SJCRH30 (cell line): ENCODE measurements around the gene MAD1L1. TPM values are rescaled to one million over a fixed set of nuclear protein-coding genes. Genes with fewer than 3 reads are reported as not detected.

Experiments
- DNase-seq, 2 experiments: peaks; one replicate each; pipeline ENCODE4 v3.0.0-alpha.2; 2015 to 2020
- H3K27ac ChIP-seq: fragments of 250-450 bp; sonication (Bioruptor Pico); 2 replicates; pipeline ENCODE4 v1.5.1; 2020; ENCODE audit warnings: mild to moderate bottlenecking, moderate library complexity
- H3K27me3 ChIP-seq: fragments of 250-450 bp; sonication (Bioruptor Pico); 2 replicates; pipeline ENCODE4 v1.5.1; 2020; ENCODE audit warnings: mild to moderate bottlenecking, moderate library complexity
- H3K36me3 ChIP-seq: fragments of 250-450 bp; sonication (Bioruptor Pico); 2 replicates; pipeline ENCODE4 v1.5.1; 2020; ENCODE audit warnings: mild to moderate bottlenecking, moderate library complexity
- H3K4me1 ChIP-seq: fragments of 250-450 bp; sonication (Bioruptor Pico); 2 replicates; pipeline ENCODE4 v1.5.1; 2020; ENCODE audit warnings: mild to moderate bottlenecking, moderate library complexity
- H3K4me3 ChIP-seq: fragments of 250-450 bp; sonication (Bioruptor Pico); 2 replicates; pipeline ENCODE4 v1.5.1; 2020; ENCODE audit warnings: mild to moderate bottlenecking, moderate library complexity
- H3K9me3 ChIP-seq: fragments of 250-450 bp; sonication (Bioruptor Pico); replicated peaks from 2 replicates; pipeline ENCODE4 v1.5.1; 2020; ENCODE audit warnings: mild to moderate bottlenecking, moderate library complexity
- total RNA-seq: library from RNA; depleted of rRNA; stranded (reverse); fragments of >200 nt; shearing (Covaris generic); gene quantifications from 2 replicates; pipeline ENCODE4 v1.2.3, GENCODE V29; 2014

MAD1L1 gene
- total RNA-seq, 1 experiment from 2014 or later: 31.5 TPM

DNA sequence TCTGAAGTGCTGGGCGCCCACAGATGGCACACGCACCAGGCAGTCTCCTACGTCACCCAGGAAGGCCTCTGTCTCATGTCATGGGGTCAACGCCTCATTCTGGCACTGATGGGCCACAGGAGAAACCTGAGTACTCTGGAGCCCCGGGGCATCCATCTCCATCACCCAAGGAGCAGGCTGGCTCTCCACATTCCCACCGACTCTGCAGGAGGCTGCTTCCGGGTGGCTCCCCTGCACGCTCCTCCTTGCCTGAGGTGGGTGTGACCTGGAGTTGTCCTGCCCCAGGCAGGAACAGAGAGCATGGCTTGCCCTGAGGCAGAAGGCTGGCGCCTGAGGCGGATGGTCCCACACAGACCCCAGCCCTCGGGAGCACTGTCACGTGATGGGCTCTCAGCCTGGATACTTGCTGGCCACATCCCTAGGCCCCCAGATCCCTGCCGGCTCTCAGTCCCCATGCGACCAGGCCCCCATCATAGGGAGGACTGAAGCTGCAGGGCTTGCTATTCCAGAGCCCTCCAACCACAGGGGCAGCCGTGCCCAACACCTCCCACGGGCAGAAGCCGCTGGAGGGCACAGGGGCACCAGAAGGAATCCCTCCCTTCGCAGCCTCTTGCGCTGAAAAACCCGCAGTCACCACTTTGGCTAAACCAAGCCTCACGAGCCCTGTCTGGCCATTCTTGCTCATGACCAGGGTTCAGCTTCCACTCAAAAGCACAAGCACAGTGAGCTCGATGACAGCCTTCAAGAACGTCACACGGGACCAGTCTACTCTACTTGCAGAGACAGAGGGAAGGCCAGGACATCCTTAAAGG lies 80.7 kb downstream of the MAD1L1 start:
- Histone ChIP-seq H3K4me3 (no peak overlapping the region), H3K9me3 (no peaks in the 10 kb centered on the region), H3K27me3 (no peaks in the 10 kb centered on the region), H3K36me3 (no peaks in the 10 kb centered on the region), H3K4me1 (no peaks in the 10 kb centered on the region), H3K27ac (no peak overlapping the region)
- no peak for DNase-seq

DNA sequence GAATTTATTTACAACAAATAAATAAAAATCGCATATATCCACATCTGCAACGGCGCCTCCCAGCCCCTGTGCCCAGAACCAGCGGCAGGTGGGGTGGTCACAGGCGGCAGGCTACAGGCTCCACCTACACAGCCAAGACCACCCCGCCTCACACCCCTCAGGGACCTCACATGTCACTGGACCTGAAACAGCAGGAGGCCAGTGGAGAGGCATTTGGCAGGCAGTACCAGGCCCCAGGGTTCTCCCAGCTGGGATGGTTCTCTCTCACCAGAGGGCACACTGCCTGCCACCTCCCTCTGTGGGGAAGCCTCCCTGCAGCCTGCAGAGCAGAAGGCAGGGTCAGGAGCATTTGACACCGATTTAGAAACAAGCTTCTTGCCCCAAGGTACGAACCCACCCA lies 81.5 kb downstream of the MAD1L1 start:
- H3K36me3 ChIP-seq: no peaks in the 10 kb centered on the region
- H3K27me3 ChIP-seq: no peaks in the 10 kb centered on the region
- no peak for DNase-seq
- H3K9me3 ChIP-seq: no peaks in the 10 kb centered on the region
- no peak overlapping the region for H3K4me3 ChIP-seq
- no peaks in the 10 kb centered on the region for H3K4me1 ChIP-seq
- H3K27ac ChIP-seq: no peak overlapping the region

DNA sequence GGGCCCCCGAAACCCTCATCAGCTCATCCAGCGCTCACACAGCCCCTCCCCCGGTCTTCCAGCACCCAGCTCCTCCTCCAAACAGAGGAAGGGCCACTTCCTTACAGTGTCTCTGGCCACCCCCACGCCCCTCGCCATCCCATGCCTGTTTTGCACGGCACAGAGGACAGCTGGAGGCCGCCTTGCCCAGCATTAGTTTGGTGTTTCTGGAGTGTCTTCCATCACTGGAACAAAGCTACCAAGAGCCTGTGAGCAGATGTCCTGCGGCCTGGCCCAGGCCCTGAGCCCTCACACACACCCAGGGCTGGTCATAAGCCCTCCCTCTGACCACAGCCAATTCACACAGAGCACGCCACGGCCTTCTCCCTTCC lies 82.3 kb downstream of the MAD1L1 start:
- H3K4me3 ChIP-seq: no peak overlapping the region
- no peaks in the 10 kb centered on the region for H3K27me3 ChIP-seq
- no peak for DNase-seq
- no peaks in the 10 kb centered on the region for H3K9me3 ChIP-seq
- H3K27ac ChIP-seq: no peak overlapping the region
- no peaks in the 10 kb centered on the region for H3K4me1 ChIP-seq
- H3K36me3 ChIP-seq: no peaks in the 10 kb centered on the region

DNA sequence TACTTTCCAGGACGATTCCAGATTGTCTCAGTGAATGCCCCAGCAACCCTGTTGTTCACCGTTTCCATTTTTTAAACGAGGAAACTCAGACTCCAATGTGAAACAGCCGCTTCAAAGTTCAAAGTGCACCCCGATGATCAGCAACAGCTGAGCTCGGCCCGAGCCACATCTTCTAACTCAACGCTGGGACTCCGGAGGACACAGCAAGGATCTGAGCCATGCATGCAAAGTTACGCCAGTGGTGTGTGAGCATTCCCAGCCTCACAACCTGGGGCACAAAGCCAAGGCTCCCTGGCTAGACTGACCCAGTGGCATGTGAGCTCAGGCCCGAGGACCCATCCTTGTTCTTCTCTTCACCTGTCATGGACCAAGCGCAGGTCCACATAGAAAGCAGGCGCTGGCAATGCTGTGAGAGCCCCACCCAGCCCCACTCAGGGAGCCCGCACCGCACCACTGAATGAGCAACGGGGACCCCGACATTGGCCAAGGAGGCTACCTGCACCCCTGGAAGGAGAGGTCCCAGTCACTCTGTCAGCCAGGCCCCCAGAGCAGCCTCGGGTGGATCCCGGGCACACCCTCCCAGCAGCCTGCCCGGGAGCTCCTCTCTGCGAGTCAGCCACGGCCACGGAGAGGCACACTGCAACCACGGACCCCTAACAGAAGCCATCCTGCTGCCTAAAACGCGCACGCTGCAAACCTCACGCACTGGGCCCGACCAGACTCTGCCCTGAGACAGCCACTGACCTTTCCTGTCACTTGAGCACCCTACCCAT lies 82.9 kb downstream of the MAD1L1 start:
- no peak overlapping the region for H3K27ac ChIP-seq

DNA sequence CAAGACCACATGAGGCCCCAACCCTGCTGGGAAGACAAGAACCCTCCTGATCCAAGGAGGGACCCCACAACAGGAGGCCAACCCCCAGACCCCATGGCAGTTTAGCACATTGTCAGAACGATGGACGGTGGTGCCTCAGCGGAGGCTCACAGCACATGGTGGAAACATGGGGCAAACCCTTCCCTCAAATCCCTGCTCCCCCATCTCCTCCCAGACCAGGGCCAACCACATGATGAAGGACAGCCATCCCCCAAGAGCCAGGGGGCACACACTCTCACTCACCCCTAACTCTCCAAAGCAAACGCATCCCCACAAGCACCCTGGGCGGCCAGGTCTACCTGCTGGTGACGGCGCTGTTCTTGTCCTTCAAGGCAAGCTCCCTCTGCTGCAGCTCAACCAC lies 83.9 kb downstream of the MAD1L1 start:
- no peak for DNase-seq
- no peak overlapping the region for H3K4me3 ChIP-seq
- H3K36me3 ChIP-seq: no peaks in the 10 kb centered on the region
- no peaks in the 10 kb centered on the region for H3K27me3 ChIP-seq
- H3K9me3 ChIP-seq: no peaks in the 10 kb centered on the region
- no peaks in the 10 kb centered on the region for H3K4me1 ChIP-seq
- H3K27ac ChIP-seq: no peak overlapping the region

More for the DNA sequence above, 82.9 kb downstream of the MAD1L1 start:
- Histone ChIP-seq H3K4me1 (no peaks in the 10 kb centered on the region), H3K9me3 (no peaks in the 10 kb centered on the region), H3K36me3 (no peaks in the 10 kb centered on the region), H3K27me3 (no peaks in the 10 kb centered on the region), H3K4me3 (no peak overlapping the region)
- no peak for DNase-seq

DNA sequence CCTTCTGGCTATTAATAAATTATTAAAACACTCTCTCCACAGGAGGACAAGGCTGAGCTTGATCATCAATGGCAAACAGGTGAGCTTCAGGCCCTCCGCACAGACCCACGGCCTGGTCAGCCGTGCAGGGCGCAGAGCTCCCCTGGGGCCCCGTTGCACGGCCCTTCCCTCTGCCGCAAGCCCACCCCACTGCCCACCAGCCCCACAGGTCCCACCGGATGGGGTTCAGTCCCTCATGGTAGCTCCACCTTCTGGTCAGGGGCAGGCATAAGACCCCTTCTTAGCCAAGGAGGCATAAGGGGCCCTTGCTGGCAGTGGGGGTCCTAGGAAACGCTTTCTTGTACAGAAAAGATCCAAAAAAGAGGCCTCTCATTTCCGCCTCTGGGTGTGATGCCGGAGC lies 84.6 kb downstream of the MAD1L1 start:
- H3K27ac ChIP-seq: no peak overlapping the region
- no peaks in the 10 kb centered on the region for H3K27me3 ChIP-seq
- no peak overlapping the region for H3K4me3 ChIP-seq
- no peaks in the 10 kb centered on the region for H3K36me3 ChIP-seq
- no peaks in the 10 kb centered on the region for H3K4me1 ChIP-seq
- no peak for DNase-seq
- no peaks in the 10 kb centered on the region for H3K9me3 ChIP-seq

DNA sequence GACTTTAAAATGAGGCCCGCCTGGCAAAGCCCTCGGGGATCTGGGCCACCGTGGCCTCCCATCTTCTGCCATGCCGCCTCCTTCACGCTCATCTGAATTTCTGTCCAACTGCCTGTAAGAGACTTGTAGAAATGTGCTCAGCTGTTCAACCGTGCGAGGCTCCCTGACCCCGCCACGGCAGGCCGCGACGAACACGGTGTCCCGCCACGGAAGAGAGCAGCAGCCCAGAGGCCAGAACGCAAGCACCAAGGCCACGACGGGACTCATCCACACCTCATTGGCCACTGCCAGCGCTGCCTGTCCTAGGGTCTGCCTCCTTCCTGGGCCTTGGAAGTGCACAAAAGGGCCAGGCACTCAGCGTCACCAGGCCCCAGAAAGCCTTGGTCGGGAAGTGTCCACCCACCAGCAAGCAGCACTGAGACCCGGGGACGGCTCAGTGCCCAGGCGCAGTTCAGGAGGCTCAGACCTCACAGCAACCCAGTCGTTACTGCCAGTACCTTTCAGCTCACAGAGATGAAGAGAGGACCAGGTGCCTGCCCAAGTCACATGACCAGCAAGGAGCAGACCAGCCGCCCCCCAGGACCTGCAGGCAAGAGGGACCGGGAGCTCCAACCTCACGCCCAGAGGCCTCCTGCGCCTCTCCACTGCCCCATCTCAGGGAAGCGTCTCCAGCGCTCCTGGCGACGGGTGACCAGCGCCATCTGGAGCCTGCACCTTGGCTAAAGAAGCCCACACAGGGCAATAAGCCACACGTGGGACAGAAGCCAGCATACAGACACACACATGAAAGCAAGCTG lies 85.9 kb downstream of the MAD1L1 start:
- no peaks in the 10 kb centered on the region for H3K9me3 ChIP-seq
- no peaks in the 10 kb centered on the region for H3K27me3 ChIP-seq
- no peak for DNase-seq
- no peaks in the 10 kb centered on the region for H3K36me3 ChIP-seq
- H3K27ac ChIP-seq: no peak overlapping the region
- no peaks in the 10 kb centered on the region for H3K4me1 ChIP-seq
- H3K4me3 ChIP-seq: no peak overlapping the region

DNA sequence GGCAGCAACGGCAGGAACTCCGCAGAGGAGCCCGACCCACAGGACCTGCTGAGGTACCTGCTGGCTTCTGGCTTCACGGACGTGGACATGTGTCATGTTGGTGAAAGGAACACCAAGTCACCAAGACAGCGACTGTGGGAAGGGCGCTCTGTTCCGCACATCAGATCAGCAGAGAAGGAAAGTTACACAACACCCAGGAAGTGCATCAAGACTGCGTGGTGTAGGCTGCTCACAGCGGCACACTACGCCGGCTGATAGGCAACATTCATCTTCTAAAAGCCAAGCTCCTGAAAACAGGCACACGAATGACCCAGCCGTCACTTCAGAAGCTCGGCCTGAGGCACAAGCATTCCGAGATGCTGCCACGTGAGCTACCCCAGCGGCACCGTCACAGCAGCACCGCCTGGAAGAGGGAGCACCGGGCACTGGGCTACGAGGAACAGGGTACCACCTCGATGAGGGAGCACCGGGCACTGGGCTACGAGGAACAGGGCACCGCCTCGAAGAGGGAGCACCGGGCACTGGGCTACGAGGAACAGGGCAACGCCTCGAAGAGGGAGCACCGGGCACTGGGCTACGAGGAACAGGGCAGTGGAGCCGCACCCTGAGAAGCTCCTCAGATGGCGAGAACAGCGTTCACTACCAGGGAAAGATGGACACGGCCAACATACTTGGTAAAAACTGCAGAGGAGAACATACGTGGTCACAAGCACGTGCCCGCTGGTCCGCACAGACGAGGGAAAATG lies 86.7 kb downstream of the MAD1L1 start:
- Histone ChIP-seq H3K4me3 (no peak overlapping the region), H3K36me3 (no peaks in the 10 kb centered on the region), H3K27me3 (no peaks in the 10 kb centered on the region), H3K4me1 (no peaks in the 10 kb centered on the region), H3K9me3 (no peaks in the 10 kb centered on the region), H3K27ac (no peak overlapping the region)
- no peak for DNase-seq

DNA sequence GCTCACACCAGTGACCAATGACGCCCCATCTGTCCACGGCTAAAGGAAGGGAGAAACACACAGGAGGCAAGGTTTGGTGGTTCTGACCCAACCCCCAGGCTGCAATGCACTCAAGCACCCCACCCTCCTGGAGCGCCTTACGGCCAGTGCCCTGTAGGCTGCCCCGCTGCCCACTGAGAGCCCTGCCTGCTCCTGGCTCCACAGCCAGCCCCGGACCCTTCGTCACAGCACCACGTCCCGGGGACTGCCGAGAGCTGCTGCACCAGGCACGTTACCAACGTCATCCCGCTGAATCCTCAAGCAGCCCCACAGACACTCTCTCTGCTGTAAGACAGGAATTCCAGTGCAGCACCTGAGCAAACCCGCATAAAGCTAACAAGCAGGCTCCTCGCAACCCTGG lies 87.8 kb downstream of the MAD1L1 start:
- no peak overlapping the region for H3K27ac ChIP-seq
- DNase-seq: no peak
- no peaks in the 10 kb centered on the region for H3K9me3 ChIP-seq
- H3K27me3 ChIP-seq: no peaks in the 10 kb centered on the region
- no peaks in the 10 kb centered on the region for H3K4me1 ChIP-seq
- H3K36me3 ChIP-seq: no peaks in the 10 kb centered on the region
- no peak overlapping the region for H3K4me3 ChIP-seq

DNA sequence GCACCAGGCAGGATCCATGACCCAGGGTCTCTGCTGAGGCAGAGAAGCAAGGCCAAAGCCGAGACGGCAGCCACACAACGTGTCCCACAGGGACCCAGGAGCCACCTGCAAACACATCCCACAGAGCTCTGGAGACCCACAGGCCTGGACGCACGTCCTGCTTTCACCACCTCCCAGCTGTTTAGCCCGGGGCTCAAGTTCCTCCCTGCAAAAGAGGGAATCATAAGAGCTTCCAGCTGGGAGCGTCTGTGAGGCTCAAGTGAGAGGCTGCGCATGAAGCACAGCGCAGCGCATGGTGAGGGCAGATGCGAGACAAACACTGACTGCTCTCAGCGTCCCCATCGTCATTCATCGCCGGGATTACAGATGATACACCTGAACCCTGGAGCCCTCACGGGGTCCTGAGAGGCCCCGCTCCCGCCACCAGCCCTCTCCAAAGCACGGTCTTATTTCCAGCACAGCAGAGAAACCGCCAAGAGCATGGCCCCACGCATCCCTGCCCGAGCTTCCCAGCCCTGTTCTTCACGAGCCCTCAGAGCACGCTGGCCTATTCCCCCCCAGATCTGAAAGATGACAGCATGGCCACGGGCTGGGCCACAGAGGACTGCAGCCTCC lies 88.7 kb downstream of the MAD1L1 start:
- H3K36me3 ChIP-seq: no peaks in the 10 kb centered on the region
- no peaks in the 10 kb centered on the region for H3K9me3 ChIP-seq
- no peaks in the 10 kb centered on the region for H3K27me3 ChIP-seq
- H3K4me3 ChIP-seq: no peak overlapping the region
- peak; percentile 15 to 28 for DNase-seq
- H3K27ac ChIP-seq: no peak overlapping the region
- H3K4me1 ChIP-seq: no peaks in the 10 kb centered on the region

DNA sequence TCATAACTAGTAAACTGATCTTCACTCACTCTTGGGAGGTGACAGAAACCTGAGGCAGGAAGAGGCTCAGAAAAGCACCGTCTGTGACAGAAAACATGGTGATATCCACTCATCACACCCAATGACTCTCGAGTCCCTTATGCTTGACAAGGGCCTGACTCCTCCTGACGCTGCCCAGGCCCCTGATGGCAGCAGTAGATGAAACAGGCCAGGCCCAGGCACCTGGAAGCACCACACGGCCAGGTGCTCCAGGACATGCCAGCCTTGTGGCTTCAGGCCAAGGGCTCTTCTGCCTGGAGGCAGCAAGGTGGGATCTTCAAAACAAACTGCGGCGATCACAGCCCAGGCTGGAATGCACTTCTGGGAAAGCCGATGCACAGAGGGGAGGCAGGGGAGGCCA lies 89.3 kb downstream of the MAD1L1 start:
- Histone ChIP-seq H3K36me3 (no peaks in the 10 kb centered on the region), H3K9me3 (no peaks in the 10 kb centered on the region), H3K4me3 (no peak overlapping the region), H3K4me1 (no peaks in the 10 kb centered on the region), H3K27me3 (no peaks in the 10 kb centered on the region), H3K27ac (no peak overlapping the region)
- DNase-seq: no peak

DNA sequence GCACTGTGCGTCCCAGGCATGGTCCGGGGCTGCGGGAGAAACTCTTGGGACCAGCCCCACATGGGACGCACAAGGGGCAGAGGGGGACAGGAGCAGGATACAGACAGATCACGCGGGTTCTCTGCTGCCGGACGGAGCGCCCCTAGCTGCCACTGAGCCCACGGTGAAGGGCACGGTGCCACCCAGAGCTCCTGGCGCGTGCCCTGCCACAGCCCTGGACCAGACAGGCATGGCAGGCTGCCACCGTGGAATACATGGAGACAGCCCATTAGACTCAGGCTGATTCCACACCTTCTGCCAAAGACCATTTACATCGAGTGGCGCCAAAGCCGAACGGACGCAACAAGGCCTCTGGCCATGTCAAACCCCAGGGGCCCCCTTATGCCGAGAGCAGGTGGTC lies 90.4 kb downstream of the MAD1L1 start:
- no peak overlapping the region for H3K27ac ChIP-seq
- no peaks in the 10 kb centered on the region for H3K4me1 ChIP-seq
- H3K36me3 ChIP-seq: no peaks in the 10 kb centered on the region
- H3K4me3 ChIP-seq: no peak overlapping the region
- no peaks in the 10 kb centered on the region for H3K9me3 ChIP-seq
- DNase-seq: no peak
- H3K27me3 ChIP-seq: no peaks in the 10 kb centered on the region

DNA sequence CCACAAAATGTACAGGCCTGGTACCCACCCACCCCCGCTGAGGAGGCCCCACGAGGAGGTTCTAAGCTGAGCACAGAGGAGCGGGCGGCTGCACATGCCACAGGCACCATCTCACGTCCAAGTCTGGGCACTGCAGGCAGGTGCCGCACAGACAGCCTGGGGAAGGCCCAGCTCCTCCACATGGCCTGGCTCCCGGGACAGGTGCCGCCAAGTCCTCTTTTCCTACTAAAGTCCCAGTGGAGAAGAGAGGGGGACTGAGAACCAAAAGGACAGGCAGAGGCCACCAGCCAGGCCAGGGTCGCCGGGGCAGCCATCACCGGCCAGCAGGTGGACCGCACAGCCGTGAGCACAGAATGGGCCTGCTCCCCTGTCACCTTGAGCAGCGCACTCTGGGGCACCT lies 91.1 kb downstream of the MAD1L1 start:
- Histone ChIP-seq H3K27me3 (no peaks in the 10 kb centered on the region), H3K4me3 (no peak overlapping the region), H3K27ac (no peak overlapping the region), H3K9me3 (no peaks in the 10 kb centered on the region), H3K4me1 (no peaks in the 10 kb centered on the region), H3K36me3 (no peaks in the 10 kb centered on the region)
- DNase-seq: no peak

DNA sequence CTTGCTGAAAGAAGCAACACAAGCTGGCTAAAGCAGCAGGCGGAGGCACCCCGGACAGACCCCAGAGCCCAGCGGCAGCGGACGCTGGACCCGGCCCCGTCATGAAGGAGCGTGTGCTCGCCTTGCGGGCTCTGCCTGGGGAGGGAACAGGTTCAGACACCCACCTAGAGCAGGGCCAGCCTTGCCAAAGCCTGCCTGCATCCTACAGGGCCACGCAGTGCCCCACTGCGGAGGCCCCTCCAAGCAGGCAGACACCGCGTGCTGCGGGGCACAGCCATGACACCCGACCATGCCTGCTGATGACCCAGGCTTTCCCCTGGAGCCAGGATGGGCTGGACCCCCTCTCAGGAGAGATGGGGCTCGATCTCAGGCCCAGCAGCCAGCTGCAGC lies 91.7 kb downstream of the MAD1L1 start:
- Histone ChIP-seq H3K27me3 (no peaks in the 10 kb centered on the region), H3K9me3 (no peaks in the 10 kb centered on the region), H3K27ac (no peak overlapping the region), H3K4me3 (no peak overlapping the region), H3K36me3 (no peaks in the 10 kb centered on the region), H3K4me1 (no peaks in the 10 kb centered on the region)
- no peak for DNase-seq
